Gastrocnemius medialis (tissue), 4 donors: ENCODE data around the gene CCDC85C. TPM values are rescaled to one million over a fixed set of nuclear protein-coding genes. Genes with fewer than 3 reads are reported as not detected.

Experiments used
- ATAC-seq, 2 donors: fragments of 150-250 bp; one replicate each; pipeline ENCODE4 v1.9.1; 2016
- DNase-seq, 2 donors: peaks; one replicate each; pipeline ENCODE4 v3.0.0-alpha.2; 2019
- H3K27ac ChIP-seq, 4 donors: fragments of 200-600 bp; sonication (generic); 1 replicate in 1 of 4; 2 replicates in 3 of 4; pipeline ENCODE4 v1.5.1; 2016 to 2018; ENCODE audit warnings: mild to moderate bottlenecking in 2 of 4, moderate library complexity in 1 of 4
- H3K27me3 ChIP-seq, 3 donors: fragments of 200-600 bp; sonication (generic) in 2 of 3; 1 replicate in 1 of 3; 2 replicates in 2 of 3; pipeline versions ENCODE4 v1.5.1 to v1.6.0; 2016 to 2019; ENCODE audit warnings: mild to moderate bottlenecking in 1 of 3, moderate library complexity in 1 of 3
- H3K36me3 ChIP-seq, 2 donors: fragments of 200-600 bp; sonication (generic) in 1 of 2; one replicate each; pipeline ENCODE4 v1.5.1; 2017 to 2018
- H3K4me1 ChIP-seq, 2 donors: fragments of 200-600 bp; sonication (generic) in 1 of 2; one replicate each; pipeline ENCODE4 v1.5.1; 2016 to 2017; ENCODE audit warnings: mild to moderate bottlenecking in 2 of 2
- H3K4me3 ChIP-seq, 4 donors: fragments of 200-600 bp; sonication (generic) in 3 of 4; 1 replicate in 1 of 4; 2 replicates in 3 of 4; pipeline ENCODE4 v1.5.1; 2016 to 2019; ENCODE audit warnings: mild to moderate bottlenecking in 2 of 4
- H3K9me3 ChIP-seq, 3 donors: fragments of 200-600 bp; sonication (generic) in 2 of 3; 1 replicate in 1 of 3; 2 replicates in 2 of 3; pipeline ENCODE4 v1.5.1; 2016 to 2019
- CTCF ChIP-seq, 5 experiments: fragments of 450-650 bp in 3 of 5; fragments of 200-600 bp in 2 of 5; sonication (generic) in 2 of 5; IDR thresholded peaks in 4 of 5; conservative IDR thresholded peaks in 1 of 5; 1 replicate in 4 of 5; 2 replicates in 1 of 5; pipeline ENCODE4 v1.5.1; 2016 to 2019; ENCODE audit warnings: antibody characterized with exemption in 5 of 5, mild to moderate bottlenecking in 3 of 5, moderate library complexity in 3 of 5
- POLR2A ChIP-seq, 2 donors: fragments of 450-650 bp; IDR thresholded peaks; one replicate each; pipeline ENCODE4 v1.6.1; 2017; ENCODE audit warnings: antibody characterized with exemption in 2 of 2, mild to moderate bottlenecking in 2 of 2, moderate library complexity in 2 of 2
- in situ Hi-C, 4 donors: fragments of 200-750 bp; cut with MboI; loops; one replicate each; pipeline versions ENCODE4 v1.15.0 to v1.8.0; 2017; ENCODE audit warnings: low sequenced_read_pairs in 4 of 4
- intact Hi-C: fragments of 100-400 bp; cut with DNase I; formaldehyde crosslinking; loops from one replicate; pipeline ENCODE4 v1.15.1; 2023; ENCODE audit warnings: low total_unique reads
- total RNA-seq, 4 donors: library from RNA; depleted of rRNA; stranded (reverse); fragments of >200 nt; gene quantifications; one replicate each; pipeline versions ENCODE4 v1.1.0 to v1.2.3, GENCODE V29; 2016

CCDC85C gene
- total RNA-seq, 4 donors from 2014 or later: 7.9 to 32.8 (median 15.4) TPM

- Histone ChIP-seq H3K27me3 (no peaks in the 10 kb centered on the region), H3K4me3 (no peak overlapping the region), H3K4me1 (peaks cover 5% of the 10 kb centered on the region in 2 donors), H3K36me3 (no peaks in the 10 kb centered on the region), H3K9me3 (no peaks in the 10 kb centered on the region), H3K27ac (no peak overlapping the region)
- no peak for ATAC-seq
- TF ChIP-seq CTCF (IDR thresholded peaks at IDR 0.05 in 4 of 5, conservative IDR thresholded peaks at IDR 0.05 in 1 of 5) (no peak), POLR2A (IDR thresholded peaks at IDR 0.05) (no peak)
- in situ Hi-C loops (no loop called here), intact Hi-C loops (no loop called here)
- DNase-seq: no peak
These were observed 69.1 kb downstream of the CCDC85C start for GRCh38 chr14:99534863-99535262.

- no peaks in the 10 kb centered on the region for H3K36me3 ChIP-seq
- no peaks in the 10 kb centered on the region for H3K27me3 ChIP-seq
- peaks cover 5% of the 10 kb centered on the region in 2 donors for H3K4me1 ChIP-seq
- ATAC-seq (no peak), DNase-seq (no peak)
- in situ Hi-C loops (no loop called here), intact Hi-C loops (no loop called here)
- TF ChIP-seq POLR2A (IDR thresholded peaks at IDR 0.05): no peak
- no peak for TF ChIP-seq CTCF (IDR thresholded peaks at IDR 0.05 in 4 of 5, conservative IDR thresholded peaks at IDR 0.05 in 1 of 5)
- H3K4me3 ChIP-seq: no peak overlapping the region
- no peaks in the 10 kb centered on the region for H3K9me3 ChIP-seq
- H3K27ac ChIP-seq: no peak overlapping the region
These were observed 69.7 kb downstream of the CCDC85C start for GRCh38 chr14:99534333-99534732.

GRCh38 chr14:99532310-99532709 lies 71.7 kb downstream of the CCDC85C start:
- Histone ChIP-seq H3K9me3 (no peaks in the 10 kb centered on the region), H3K27ac (no peak overlapping the region), H3K27me3 (no peaks in the 10 kb centered on the region), H3K36me3 (no peaks in the 10 kb centered on the region), H3K4me1 (no peaks in the 10 kb centered on the region), H3K4me3 (no peak overlapping the region)
- ATAC-seq (no peak), DNase-seq (no peak)
- in situ Hi-C loops (no loop called here), intact Hi-C loops (no loop called here)
- no peak for TF ChIP-seq CTCF (IDR thresholded peaks at IDR 0.05 in 4 of 5, conservative IDR thresholded peaks at IDR 0.05 in 1 of 5)
- TF ChIP-seq POLR2A (IDR thresholded peaks at IDR 0.05): no peak

- no peak overlapping the region for H3K4me3 ChIP-seq
- TF ChIP-seq CTCF (IDR thresholded peaks at IDR 0.05 in 4 of 5, conservative IDR thresholded peaks at IDR 0.05 in 1 of 5) (no peak), POLR2A (IDR thresholded peaks at IDR 0.05) (no peak)
- in situ Hi-C loops: no loop called here
- H3K9me3 ChIP-seq: no peaks in the 10 kb centered on the region
- no peaks in the 10 kb centered on the region for H3K36me3 ChIP-seq
- no peaks in the 10 kb centered on the region for H3K4me1 ChIP-seq
- intact Hi-C loops: no loop called here
- ATAC-seq (no peak), DNase-seq (no peak)
- no peak overlapping the region for H3K27ac ChIP-seq
- H3K27me3 ChIP-seq: no peaks in the 10 kb centered on the region
These were observed 72.5 kb downstream of the CCDC85C start for GRCh38 chr14:99531251-99532096.
